Measurements from ENCODE around the gene CTBP1.
A peak's percentile ranks its signal among the peaks of the same experiment; 100 is the strongest.

CTBP1 gene

DNA sequence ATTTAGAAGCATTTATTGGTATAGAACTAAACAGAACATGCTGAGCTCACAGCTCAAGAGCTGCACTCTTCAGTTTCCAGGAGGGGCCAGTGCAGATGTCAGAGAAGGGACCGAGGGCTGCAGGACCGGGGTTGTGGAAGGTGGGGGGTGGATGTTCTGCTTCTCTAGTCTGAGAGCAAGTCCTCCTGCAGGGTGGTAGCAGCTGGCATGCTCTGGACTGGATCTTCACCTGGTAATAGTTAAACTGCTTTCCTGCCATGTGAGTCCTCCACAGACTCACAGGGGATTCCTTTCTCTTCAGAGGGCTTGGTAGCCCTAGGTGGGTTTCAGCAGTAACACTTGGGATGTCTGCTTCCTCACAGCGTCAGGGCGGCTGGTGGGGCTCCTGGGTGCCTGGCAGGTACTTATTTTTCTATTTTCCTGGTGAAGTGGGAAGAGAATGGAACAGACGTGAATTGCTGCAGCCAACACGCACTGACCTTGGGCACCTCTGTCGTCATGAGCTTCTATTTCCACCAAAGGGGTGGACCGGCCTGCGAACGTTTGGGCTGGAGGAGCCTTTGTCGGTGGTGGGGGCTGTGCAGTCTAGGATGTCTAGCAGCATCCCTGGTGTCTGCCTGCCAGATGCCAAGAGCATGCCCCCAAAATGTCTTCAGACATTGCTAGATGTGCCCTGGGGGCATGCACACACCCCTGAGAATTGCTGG is 43.2 kb upstream of the CTBP1 start:
- Histone ChIP-seq H3K9me3 (ENCODE audit: control insufficient read depth, insufficient read depth, low read length) (no peaks in the 10 kb centered on the region), H3K27me3 (ENCODE audit: control insufficient read depth, insufficient read depth, low read length) (no peaks in the 10 kb centered on the region), H3K4me3 (ENCODE audit: low read depth, low read length) (no peak overlapping the region), H3K4me1 (ENCODE audit: control insufficient read depth, insufficient read depth, low read length) (peaks cover 2% of the 10 kb centered on the region), H3K36me3 (ENCODE audit: control insufficient read depth, insufficient read depth, low read length) (peaks cover 3% of the 10 kb centered on the region), H3K9ac (ENCODE audit: low read depth, low read length) (peak overlapping the region; percentile 54)

DNA sequence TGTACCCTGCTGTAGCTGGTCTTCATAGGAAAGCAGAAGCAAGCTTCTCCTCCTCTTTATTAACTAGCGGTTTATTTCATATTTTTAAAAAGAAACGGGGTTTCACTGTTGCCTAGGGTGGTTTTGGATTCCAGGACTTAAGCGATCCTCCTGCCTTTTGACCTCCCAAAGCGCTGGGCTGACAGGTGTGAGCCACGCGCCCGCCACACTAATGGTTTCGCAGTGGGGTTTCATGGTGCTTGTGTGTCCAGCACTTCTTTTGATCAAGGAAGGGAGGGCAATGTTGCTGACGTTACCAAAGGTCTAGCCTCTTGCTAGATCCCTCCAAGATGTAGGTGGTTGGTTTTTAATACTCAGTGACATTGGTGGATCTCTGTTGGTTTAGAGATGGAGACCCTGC is 42.2 kb upstream of the CTBP1 start:
- Histone ChIP-seq H3K9me3 (ENCODE audit: control insufficient read depth, insufficient read depth, low read length) (peaks cover 4% of the 10 kb centered on the region), H3K9ac (ENCODE audit: low read depth, low read length) (peak overlapping the region; percentile 85), H3K4me3 (ENCODE audit: low read depth, low read length) (peak overlapping the region; percentile 89), H3K36me3 (ENCODE audit: control insufficient read depth, insufficient read depth, low read length) (no peaks in the 10 kb centered on the region), H3K4me1 (ENCODE audit: control insufficient read depth, insufficient read depth, low read length) (peaks cover 2% of the 10 kb centered on the region), H3K27me3 (ENCODE audit: control insufficient read depth, insufficient read depth, low read length) (no peaks in the 10 kb centered on the region)

DNA sequence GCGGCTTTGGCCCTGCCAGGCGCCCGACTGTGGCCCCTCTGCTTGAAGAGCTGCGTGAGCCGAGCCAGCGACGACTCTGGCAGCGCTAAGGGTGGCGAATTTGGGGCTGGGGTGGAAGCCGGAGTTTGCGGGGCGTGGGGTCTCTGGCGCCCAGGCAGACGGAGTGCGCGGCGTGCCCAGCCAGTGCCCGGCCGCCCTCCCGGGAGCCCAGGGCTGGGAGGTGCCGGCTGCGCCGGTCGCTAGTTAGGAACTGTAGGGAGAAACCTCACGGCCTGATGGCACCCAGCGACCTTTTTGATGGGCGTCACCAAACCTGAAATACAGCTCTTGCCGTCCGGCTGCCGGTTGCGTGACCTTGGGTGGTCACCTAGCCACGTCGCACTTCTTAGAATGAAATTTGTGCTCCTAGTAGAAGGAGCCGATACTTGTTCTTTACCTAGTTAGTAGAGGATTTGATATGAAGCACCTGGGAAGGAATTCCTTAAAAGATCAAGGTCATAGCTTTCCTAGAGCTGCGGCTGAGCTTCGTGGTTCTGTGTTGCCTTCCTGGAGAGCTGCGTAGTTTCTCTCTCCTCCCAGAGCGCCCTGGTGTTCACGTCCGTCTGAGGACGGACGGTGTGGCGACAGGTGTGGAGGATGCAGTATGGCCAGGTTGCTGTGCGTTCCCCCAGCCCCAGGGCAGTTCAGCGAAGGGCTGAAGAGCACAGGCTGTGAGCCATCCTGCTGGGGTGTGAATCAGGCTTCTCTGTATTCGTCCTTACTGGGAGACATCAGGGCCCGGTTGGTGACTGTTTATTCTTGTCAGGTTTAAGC is 41.4 kb upstream of the CTBP1 start:
- Histone ChIP-seq H3K9ac (ENCODE audit: low read depth, low read length) (peak overlapping the region; percentile 85), H3K4me3 (ENCODE audit: low read depth, low read length) (peak overlapping the region; percentile 89), H3K36me3 (ENCODE audit: control insufficient read depth, insufficient read depth, low read length) (no peaks in the 10 kb centered on the region), H3K27me3 (ENCODE audit: control insufficient read depth, insufficient read depth, low read length) (no peaks in the 10 kb centered on the region), H3K4me1 (ENCODE audit: control insufficient read depth, insufficient read depth, low read length) (peaks cover 2% of the 10 kb centered on the region), H3K9me3 (ENCODE audit: control insufficient read depth, insufficient read depth, low read length) (peaks cover 5% of the 10 kb centered on the region)

DNA sequence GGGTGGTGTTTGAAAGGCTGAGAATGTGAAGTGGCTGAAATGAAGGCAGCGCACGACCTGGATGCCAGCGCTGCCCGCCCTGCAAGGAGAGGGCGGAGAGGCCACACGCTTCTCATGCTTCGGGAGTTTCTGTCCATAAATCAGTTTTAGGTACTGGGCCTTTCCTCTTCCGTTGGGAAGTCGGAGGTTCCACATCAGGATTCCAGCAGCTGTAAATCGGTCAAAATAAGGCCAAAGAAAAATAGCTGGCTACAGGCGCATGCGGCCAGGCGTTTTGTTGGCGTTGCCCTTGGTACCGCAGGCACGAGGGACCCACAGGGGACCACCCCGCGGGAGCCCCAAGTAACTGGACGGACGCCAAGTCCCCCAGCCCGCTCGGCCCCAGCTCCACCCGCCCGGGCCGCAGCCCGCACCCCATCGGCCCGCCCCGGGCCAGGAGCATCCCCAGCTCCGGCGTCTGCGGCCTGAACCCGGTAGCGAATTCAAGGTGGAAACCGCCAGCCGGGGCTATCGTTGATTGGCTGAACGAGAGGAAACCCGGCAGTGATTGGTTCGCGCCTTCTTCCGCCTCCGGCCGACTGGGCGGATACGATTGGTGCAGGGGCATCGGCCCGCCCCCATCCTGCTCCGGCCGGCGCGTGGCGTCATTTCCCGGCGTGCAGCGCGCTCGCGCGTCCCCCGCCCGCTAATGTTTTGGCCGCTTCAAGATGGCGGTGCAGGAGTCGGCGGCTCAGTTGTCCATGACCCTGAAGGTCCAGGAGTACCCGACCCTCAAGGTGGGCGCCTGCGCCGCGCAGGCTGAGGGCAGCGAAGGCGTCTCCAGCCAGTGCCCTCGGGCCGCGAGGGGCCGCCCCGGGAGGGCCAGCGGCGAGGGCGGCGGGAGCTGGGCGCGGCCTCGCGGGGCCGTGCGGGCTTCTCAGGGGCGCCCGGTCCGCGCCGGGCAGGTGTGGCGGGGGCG is 40.6 kb upstream of the CTBP1 start, which contains the start of gene MAEA:
Gene MAEA, plus strand, starts transcription at position 685 of the 958 bp plus-strand sequence. Its CDS starts 23 bp downstream, at position 708.
- Histone ChIP-seq H3K36me3 (ENCODE audit: control insufficient read depth, insufficient read depth, low read length) (no peaks in the 10 kb centered on the region), H3K9ac (ENCODE audit: low read depth, low read length) (peak within 1 kb of the TSS; percentile 85), H3K9me3 (ENCODE audit: control insufficient read depth, insufficient read depth, low read length) (peaks cover 5% of the 10 kb centered on the region), H3K27me3 (ENCODE audit: control insufficient read depth, insufficient read depth, low read length) (no peaks in the 10 kb centered on the region), H3K4me3 (ENCODE audit: low read depth, low read length) (peak within 1 kb of the TSS; percentile 92), H3K4me1 (ENCODE audit: control insufficient read depth, insufficient read depth, low read length) (no peaks in the 10 kb centered on the region)

DNA sequence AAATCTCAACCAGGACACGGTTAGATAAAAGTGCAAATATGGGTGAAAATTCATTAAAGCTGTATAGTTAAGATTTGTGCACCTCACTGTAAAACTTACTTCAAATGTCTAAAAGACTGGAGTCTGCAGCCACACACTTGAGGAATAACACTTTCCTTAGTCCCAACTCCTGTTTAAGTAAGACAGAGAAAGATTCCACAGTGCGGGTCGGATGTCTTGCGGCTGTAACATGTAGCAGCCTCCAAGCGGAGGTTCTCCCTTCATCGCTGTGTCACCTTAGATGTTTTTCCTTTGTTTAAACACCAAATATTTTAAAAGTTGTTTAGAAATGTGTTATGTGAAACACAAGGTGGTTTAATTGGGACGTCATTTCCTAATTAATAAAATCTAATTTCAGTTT is 39.9 kb upstream of the CTBP1 start:
- peak overlapping the region; percentile 92 for H3K4me3 ChIP-seq (ENCODE audit: low read depth, low read length)
- H3K9ac ChIP-seq (ENCODE audit: low read depth, low read length) = no peak overlapping the region
- H3K9me3 ChIP-seq (ENCODE audit: control insufficient read depth, insufficient read depth, low read length) = peaks cover 5% of the 10 kb centered on the region
- no peaks in the 10 kb centered on the region for H3K36me3 ChIP-seq (ENCODE audit: control insufficient read depth, insufficient read depth, low read length)
- H3K27me3 ChIP-seq (ENCODE audit: control insufficient read depth, insufficient read depth, low read length) = no peaks in the 10 kb centered on the region
- no peaks in the 10 kb centered on the region for H3K4me1 ChIP-seq (ENCODE audit: control insufficient read depth, insufficient read depth, low read length)

DNA sequence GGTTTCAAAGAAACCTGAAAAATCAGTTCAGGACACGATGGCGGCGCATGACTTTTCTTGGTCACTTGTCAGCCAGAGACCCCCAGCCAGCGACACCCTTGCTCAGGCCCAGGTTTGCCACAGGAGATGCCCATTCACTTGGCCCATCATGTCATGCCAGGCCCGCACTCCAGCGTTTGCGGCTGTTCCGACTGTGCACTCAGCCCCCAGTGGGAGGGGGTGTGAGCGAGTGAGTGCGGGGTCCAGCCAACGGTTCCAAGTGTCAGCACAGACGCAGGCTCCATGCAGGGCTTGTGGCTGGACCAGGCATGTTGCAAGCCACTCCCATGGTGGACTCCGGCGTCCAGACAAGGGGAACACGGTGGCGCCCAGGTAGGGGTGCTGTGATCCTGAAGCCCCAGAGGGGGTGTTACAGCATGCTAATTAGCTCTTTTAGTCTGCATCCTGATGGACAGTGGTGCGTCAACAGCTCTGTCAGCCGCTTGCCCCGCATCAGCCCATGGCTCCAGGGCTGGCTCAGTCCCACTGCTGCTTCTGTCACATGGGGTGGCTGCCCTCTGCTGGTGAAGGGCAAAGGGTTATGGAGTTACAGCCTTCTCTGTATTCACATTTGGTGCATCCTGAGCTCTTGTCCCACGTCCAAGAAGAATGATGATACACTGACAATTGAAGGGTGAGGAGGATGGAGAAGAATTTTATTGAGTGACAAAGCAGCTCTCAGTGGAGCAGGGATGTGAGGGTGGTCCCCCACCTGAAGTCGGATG is 37.0 kb upstream of the CTBP1 start:
- Histone ChIP-seq H3K4me1 (ENCODE audit: control insufficient read depth, insufficient read depth, low read length) (no peaks in the 10 kb centered on the region), H3K9ac (ENCODE audit: low read depth, low read length) (no peak overlapping the region), H3K36me3 (ENCODE audit: control insufficient read depth, insufficient read depth, low read length) (no peaks in the 10 kb centered on the region), H3K9me3 (ENCODE audit: control insufficient read depth, insufficient read depth, low read length) (peaks cover 5% of the 10 kb centered on the region), H3K4me3 (ENCODE audit: low read depth, low read length) (no peak overlapping the region), H3K27me3 (ENCODE audit: control insufficient read depth, insufficient read depth, low read length) (no peaks in the 10 kb centered on the region)

DNA sequence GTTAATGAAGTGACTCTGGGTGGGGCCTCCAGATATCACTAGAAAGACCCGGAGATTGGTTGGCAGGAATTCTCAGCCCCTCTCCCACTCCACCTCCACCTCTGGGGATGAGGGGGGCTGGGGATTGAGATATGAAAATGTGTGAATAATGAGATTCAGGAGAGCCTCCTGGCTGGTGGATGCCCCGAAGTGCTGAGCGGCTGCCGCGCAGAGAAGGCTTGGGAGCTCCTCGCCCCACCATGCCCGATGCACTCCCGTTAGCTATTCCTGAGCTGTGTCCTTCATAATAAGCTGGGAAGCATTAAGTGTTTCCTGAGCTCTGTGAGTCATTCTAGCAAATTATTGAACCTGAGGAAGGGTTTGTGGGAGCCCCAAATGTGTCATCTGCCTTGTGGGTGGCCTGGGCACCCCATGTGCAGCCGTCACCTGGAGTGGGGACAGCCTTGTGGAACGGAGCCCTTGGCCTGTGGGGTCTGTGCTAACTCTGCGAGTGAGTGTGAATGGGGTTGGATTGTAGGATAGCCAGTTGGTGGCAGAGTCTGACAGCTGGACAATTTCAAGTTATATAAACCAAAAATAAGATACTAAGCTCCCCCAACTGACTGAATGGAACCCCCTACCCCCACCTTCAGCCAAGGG is 36.3 kb upstream of the CTBP1 start:
- H3K36me3 ChIP-seq (ENCODE audit: control insufficient read depth, insufficient read depth, low read length) = no peaks in the 10 kb centered on the region
- no peak overlapping the region for H3K4me3 ChIP-seq (ENCODE audit: low read depth, low read length)
- no peaks in the 10 kb centered on the region for H3K27me3 ChIP-seq (ENCODE audit: control insufficient read depth, insufficient read depth, low read length)
- peaks cover 5% of the 10 kb centered on the region for H3K9me3 ChIP-seq (ENCODE audit: control insufficient read depth, insufficient read depth, low read length)
- no peak overlapping the region for H3K9ac ChIP-seq (ENCODE audit: low read depth, low read length)
- no peaks in the 10 kb centered on the region for H3K4me1 ChIP-seq (ENCODE audit: control insufficient read depth, insufficient read depth, low read length)

DNA sequence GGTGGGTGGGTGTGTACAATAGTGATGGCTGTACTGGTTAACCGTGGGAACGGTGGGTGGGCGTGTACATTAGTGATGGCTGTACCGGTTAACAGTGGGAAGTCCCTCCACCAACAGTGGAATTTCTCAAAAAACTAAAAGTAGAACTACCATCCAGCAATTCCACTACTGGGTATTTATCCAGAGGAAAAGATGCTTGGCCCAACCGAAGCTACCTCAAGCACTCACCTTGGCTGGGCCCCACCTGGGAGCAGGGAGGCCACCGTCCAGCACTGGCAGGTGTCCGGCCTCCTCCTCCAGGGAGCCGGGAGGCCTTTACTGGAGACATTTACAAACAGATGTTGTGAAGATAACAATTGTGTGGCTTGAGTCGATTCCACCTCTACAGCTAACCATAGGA is 34.8 kb upstream of the CTBP1 start:
- H3K9ac ChIP-seq (ENCODE audit: low read depth, low read length) = no peak overlapping the region

DNA sequence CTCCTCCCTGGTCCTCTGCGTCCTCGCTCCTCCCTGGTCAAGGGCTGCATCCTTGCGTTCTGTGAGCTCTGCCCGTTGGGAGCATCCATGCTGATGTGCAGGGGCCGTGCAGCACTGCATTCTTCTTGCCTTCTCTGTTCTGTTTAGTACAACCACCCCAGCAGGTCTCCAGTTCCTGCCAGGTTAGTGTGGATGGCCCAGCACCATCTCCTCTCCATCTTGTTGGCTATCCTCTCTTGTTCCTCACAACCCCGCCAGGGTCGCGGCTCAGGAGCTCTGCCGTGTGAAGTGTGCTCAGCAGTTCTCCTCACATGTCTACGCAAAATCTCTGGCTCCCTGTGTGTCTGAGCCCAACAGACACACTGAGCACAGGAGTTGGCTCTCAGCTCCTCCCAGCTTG is 30.3 kb upstream of the CTBP1 start:
- Histone ChIP-seq H3K9me3 (ENCODE audit: control insufficient read depth, insufficient read depth, low read length) (no peaks in the 10 kb centered on the region), H3K9ac (ENCODE audit: low read depth, low read length) (no peak overlapping the region), H3K27me3 (ENCODE audit: control insufficient read depth, insufficient read depth, low read length) (peaks cover 2% of the 10 kb centered on the region), H3K4me3 (ENCODE audit: low read depth, low read length) (no peak overlapping the region), H3K4me1 (ENCODE audit: control insufficient read depth, insufficient read depth, low read length) (no peaks in the 10 kb centered on the region), H3K36me3 (ENCODE audit: control insufficient read depth, insufficient read depth, low read length) (no peaks in the 10 kb centered on the region)

More for the DNA sequence above, 34.8 kb upstream of the CTBP1 start:
- peaks cover 2% of the 10 kb centered on the region for H3K27me3 ChIP-seq (ENCODE audit: control insufficient read depth, insufficient read depth, low read length)
- H3K4me1 ChIP-seq (ENCODE audit: control insufficient read depth, insufficient read depth, low read length) = no peaks in the 10 kb centered on the region
- peaks cover 5% of the 10 kb centered on the region for H3K9me3 ChIP-seq (ENCODE audit: control insufficient read depth, insufficient read depth, low read length)
- H3K4me3 ChIP-seq (ENCODE audit: low read depth, low read length) = no peak overlapping the region
- no peaks in the 10 kb centered on the region for H3K36me3 ChIP-seq (ENCODE audit: control insufficient read depth, insufficient read depth, low read length)

DNA sequence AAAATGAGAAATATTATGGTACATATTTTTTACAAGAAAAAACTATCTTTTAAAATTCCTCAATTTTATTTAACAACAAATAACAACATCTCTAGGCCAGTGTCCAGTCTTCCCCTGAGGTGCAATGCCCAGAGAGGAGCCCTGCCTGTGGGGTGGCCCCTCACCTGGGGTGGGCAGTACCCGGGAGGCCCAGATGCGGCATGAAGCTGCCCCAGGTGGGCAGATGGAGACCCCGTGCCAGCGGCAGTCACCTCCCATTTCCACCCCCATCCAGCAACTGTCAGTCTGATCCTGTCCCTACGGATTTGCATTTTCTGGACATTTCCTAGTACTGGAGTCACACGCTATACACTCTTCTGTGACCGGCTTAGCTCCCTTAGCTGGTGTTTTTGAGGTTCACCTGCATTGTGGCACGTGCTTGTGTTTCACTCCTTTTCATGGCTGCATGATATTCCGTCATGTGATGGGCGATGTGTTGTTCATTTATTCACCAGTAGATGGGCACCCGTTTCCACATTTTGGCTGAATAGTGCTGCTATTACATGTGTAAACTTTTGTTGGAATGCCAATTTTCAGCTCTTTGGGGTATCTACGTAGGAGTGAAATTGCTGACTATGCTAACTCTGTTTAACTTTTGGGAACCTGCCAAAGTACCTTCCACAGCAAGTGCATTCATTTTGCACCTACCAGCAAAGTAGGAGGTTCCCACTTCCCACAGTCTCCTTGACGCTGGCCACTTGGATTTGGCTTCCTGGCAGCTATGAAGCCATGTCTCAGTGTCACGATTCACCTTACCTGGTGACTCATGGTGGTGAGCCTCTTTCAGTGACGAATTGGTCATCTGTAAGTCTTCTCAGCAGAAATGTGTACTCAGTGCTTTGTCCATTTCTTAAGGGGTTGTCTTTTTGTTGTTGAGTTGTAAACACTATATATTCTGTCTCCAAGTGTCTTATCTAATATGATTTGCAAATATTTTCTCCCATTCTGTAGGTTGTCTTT is 29.0 kb upstream of the CTBP1 start:
- H3K9ac ChIP-seq (ENCODE audit: low read depth, low read length) = no peak overlapping the region

More for the DNA sequence above, 29.0 kb upstream of the CTBP1 start:
- Histone ChIP-seq H3K4me3 (ENCODE audit: low read depth, low read length) (no peak overlapping the region), H3K27me3 (ENCODE audit: control insufficient read depth, insufficient read depth, low read length) (peaks cover 2% of the 10 kb centered on the region), H3K9me3 (ENCODE audit: control insufficient read depth, insufficient read depth, low read length) (no peaks in the 10 kb centered on the region), H3K36me3 (ENCODE audit: control insufficient read depth, insufficient read depth, low read length) (no peaks in the 10 kb centered on the region), H3K4me1 (ENCODE audit: control insufficient read depth, insufficient read depth, low read length) (no peaks in the 10 kb centered on the region)

Data from iPS-15b (cell line).